AG10803 (cell line): ENCODE results near the gene TRIM41.
"Not testable (repeated sequence)": the region's sequence is repeated elsewhere in the genome, so short reads cannot be mapped to it uniquely, and the experiment has no call there.

Experiments
- DNase-seq: peaks from one replicate; pipeline ENCODE4 v3.0.0; 2010; ENCODE audit warnings: low read depth
- H3K4me3 ChIP-seq: 2 replicates; pipeline ENCODE4 v1.5.1; 2011; ENCODE audit warnings: mild to moderate bottlenecking, low read length, control low read depth
- CTCF ChIP-seq: conservative IDR thresholded peaks from 2 replicates; pipeline ENCODE4 v1.5.1; 2011; ENCODE audit warnings: mild to moderate bottlenecking, low read length, control low read depth, inconsistent platforms

Gene TRIM41

GRCh38 chr5:181223058-181223728, at the start of gene TRIM41:
Gene TRIM41, plus strand, starts transcription at chr5:181223281. Its CDS starts 719 bp downstream, at chr5:181224000.
- TF ChIP-seq CTCF = peak; percentile 25

GRCh38 chr5:181173420-181174342, 49.4 kb upstream of the TRIM41 start:
- TF ChIP-seq CTCF = no peak
- H3K4me3 ChIP-seq = no peak overlapping the region
- peak; percentile 37 for DNase-seq

More at GRCh38 chr5:181223058-181223728, at the start of gene TRIM41:
- peak; percentile 99 for DNase-seq
- H3K4me3 ChIP-seq = peak within 1 kb of the TSS; percentile 99

- no peak for TF ChIP-seq CTCF
- no peak overlapping the region for H3K4me3 ChIP-seq
- no peak for DNase-seq
Measured at GRCh38 chr5:181176254-181176952, 46.7 kb upstream of the TRIM41 start.

- not testable (repeated sequence) for DNase-seq, H3K4me3 ChIP-seq
Measured at GRCh38 chr5:181177559-181177958, 45.5 kb upstream of the TRIM41 start.

GRCh38 chr5:181181650-181182565, 41.2 kb upstream of the TRIM41 start:
- no peak overlapping the region for H3K4me3 ChIP-seq
- peak; percentile 81 for TF ChIP-seq CTCF
- peak; percentile 70 for DNase-seq

GRCh38 chr5:181182651-181183050, 40.4 kb upstream of the TRIM41 start:
- TF ChIP-seq CTCF = no peak
- no peak for DNase-seq
- H3K4me3 ChIP-seq = no peak overlapping the region
